Measurements from ENCODE around the gene IGFBP1. TPM values are rescaled to one million over a fixed set of nuclear protein-coding genes. Genes with fewer than 3 reads are reported as not detected.

Gene IGFBP1
- total and polyA plus RNA-seq, 2 of the 13 experiments (the other 11 are each of a cell fraction or from before 2014, with no cell fraction given), result 5.4 to 885 TPM

- TF ChIP-seq HES4 (CRISPR knock-in tag; IDR thresholded peaks at IDR 0.05; ENCODE audit: borderline replicate concordance) (peak; percentile 46), MAFG (CRISPR knock-in tag; IDR thresholded peaks at IDR 0.05) (no peak), IRF2 (CRISPR knock-in tag; IDR thresholded peaks at IDR 0.05) (peak; percentile 89), HOXA5 (CRISPR knock-in tag; IDR thresholded peaks at IDR 0.05) (peak; percentile 85), CCAR2 (optimal IDR thresholded peaks at IDR 0.05; ENCODE audit: low read depth, low read length) (no peak), ZNF704 (CRISPR knock-in tag; IDR thresholded peaks at IDR 0.05; ENCODE audit: borderline replicate concordance) (no peak), GABPB1 (CRISPR knock-in tag; IDR thresholded peaks at IDR 0.05) (peak; percentile 74), PAXIP1 (CRISPR knock-in tag; conservative IDR thresholded peaks at IDR 0.05) (peak; percentile 98), ZNF678 (CRISPR knock-in tag; IDR thresholded peaks at IDR 0.05) (no peak), ZNF33B (CRISPR knock-in tag; IDR thresholded peaks at IDR 0.05) (peak; percentile 75; the same call in 1 of the 2 replicates), CCDC6 (CRISPR knock-in tag; IDR thresholded peaks at IDR 0.05) (peak; percentile 83), RARA (CRISPR knock-in tag; IDR thresholded peaks at IDR 0.05) (peak; percentile 94), ZNF12 (CRISPR knock-in tag; IDR thresholded peaks at IDR 0.05) (peak; percentile 74; the same call in 1 of the 2 replicates), KDM4B (CRISPR knock-in tag; IDR thresholded peaks at IDR 0.05) (peak; percentile 82; the same call in 1 of the 2 replicates), ISX (CRISPR knock-in tag; conservative IDR thresholded peaks at IDR 0.05) (no peak), KLF12 (CRISPR knock-in tag; IDR thresholded peaks at IDR 0.05; ENCODE audit: borderline replicate concordance) (peak; percentile 96), ZNF431 (CRISPR knock-in tag; IDR thresholded peaks at IDR 0.05; ENCODE audit: borderline replicate concordance, low read depth) (peak; percentile 91), ZFAT (CRISPR knock-in tag; conservative IDR thresholded peaks at IDR 0.05) (no peak), ZNF276 (CRISPR knock-in tag; IDR thresholded peaks at IDR 0.05; ENCODE audit: low read depth) (0 out of 2 replicates have a peak, but pooled peaks have one; percentile 26), ZNF329 (CRISPR knock-in tag; IDR thresholded peaks at IDR 0.05; ENCODE audit: low read depth) (peak; percentile 51; the same call in 1 of the 2 replicates), ZNF639 (CRISPR knock-in tag; conservative IDR thresholded peaks at IDR 0.05) (peak; percentile 65), PAWR (CRISPR knock-in tag; IDR thresholded peaks at IDR 0.05; ENCODE audit: borderline replicate concordance) (no peak), ARNTL (CRISPR knock-in tag; IDR thresholded peaks at IDR 0.05) (peak; percentile 94)
Observed at GRCh38 chr7:45885264-45885882, 2.9 kb upstream of the IGFBP1 start (continued).

Data from HepG2 (cell line).